GOT3 (cell line): ENCODE results near the gene FERMT3.
A peak's percentile ranks its signal among the peaks of the same experiment; 100 is the strongest.
"Not testable (repeated sequence)": the region's sequence is repeated elsewhere in the genome, so short reads cannot be mapped to it uniquely, and the experiment has no call there.

Source experiments
- DNase-seq: peaks from one replicate; lab custom pipeline; 2025; ENCODE audit warnings: mixed read lengths; lab: John Stamatoyannopoulos, UW

Gene FERMT3

GRCh38 chr11:64235437-64236161 is 29.1 kb downstream of the FERMT3 start:
- no peak for DNase-seq

GRCh38 chr11:64237484-64237951 is 31.0 kb downstream of the FERMT3 start:
- DNase-seq, result no peak

- no peak for DNase-seq
These were observed 31.6 kb downstream of the FERMT3 start for GRCh38 chr11:64238076-64238475.

GRCh38 chr11:64238999-64239398 is 32.5 kb downstream of the FERMT3 start:
- no peak for DNase-seq

GRCh38 chr11:64239662-64240434 is 33.3 kb downstream of the FERMT3 start:
- no peak for DNase-seq

- peak; percentile 94 for DNase-seq
These were observed 34.1 kb downstream of the FERMT3 start, which contains the start of gene FKBP2 for GRCh38 chr11:64240435-64241240. Gene FKBP2 (plus strand): TSS chr11:64241095. CDS start chr11:64242388, 1,293 bp downstream.

GRCh38 chr11:64241241-64241490 is 34.6 kb downstream of the FERMT3 start:
- peak; percentile 99 for DNase-seq

GRCh38 chr11:64241491-64242374 is 35.2 kb downstream of the FERMT3 start:
- no peak for DNase-seq

GRCh38 chr11:64243236-64243854 is 36.8 kb downstream of the FERMT3 start:
- DNase-seq, result no peak

- DNase-seq, result no peak
These were observed 37.6 kb downstream of the FERMT3 start for GRCh38 chr11:64244107-64244506.

GRCh38 chr11:64244966-64245365 is 38.4 kb downstream of the FERMT3 start:
- no peak for DNase-seq

GRCh38 chr11:64245401-64245796 is 38.9 kb downstream of the FERMT3 start:
- DNase-seq, result no peak

GRCh38 chr11:64245797-64246620 is 39.5 kb downstream of the FERMT3 start:
- DNase-seq, result no peak

GRCh38 chr11:64246621-64246870 is 40.0 kb downstream of the FERMT3 start:
- not testable (repeated sequence) for DNase-seq

- DNase-seq, result peak; percentile 57
These were observed 40.6 kb downstream of the FERMT3 start, which contains the start of gene PPP1R14B for GRCh38 chr11:64246871-64247728. Gene PPP1R14B (minus strand): TSS chr11:64246943. CDS start chr11:64246673, 270 bp downstream.

GRCh38 chr11:64247729-64248531 is 41.4 kb downstream of the FERMT3 start:
- DNase-seq, result no peak

GRCh38 chr11:64248578-64248977 is 42.1 kb downstream of the FERMT3 start:
- no peak for DNase-seq

GRCh38 chr11:64249038-64249437 is 42.5 kb downstream of the FERMT3 start:
- no peak for DNase-seq
